ENCODE data around the gene MTCL3.

Gene MTCL3

GRCh38 chr6:127441881-127442280 lies 77.3 kb downstream of the MTCL3 start:
- no peak for TF ChIP-seq MXI1 (conservative IDR thresholded peaks at IDR 0.05; ENCODE audit: poor library complexity, severe bottlenecking)
- no peak for TF ChIP-seq EP300 (conservative IDR thresholded peaks at IDR 0.05; ENCODE audit: poor library complexity, severe bottlenecking)
- no peak for TF ChIP-seq RAD21 (conservative IDR thresholded peaks at IDR 0.05)
- TF ChIP-seq POLR2AphosphoS5 (IDR thresholded peaks at IDR 0.05): no peak
- no peak for TF ChIP-seq TAF1 (IDR thresholded peaks at IDR 0.05; ENCODE audit: low read depth)
- TF ChIP-seq SMC3 (conservative IDR thresholded peaks at IDR 0.05; ENCODE audit: poor library complexity): no peak
- TF ChIP-seq EZH2 (IDR thresholded peaks at IDR 0.05; ENCODE audit: borderline replicate concordance, insufficient read depth, low read length, poor library complexity, severe bottlenecking): no peak
- TF ChIP-seq, protein P1, sequence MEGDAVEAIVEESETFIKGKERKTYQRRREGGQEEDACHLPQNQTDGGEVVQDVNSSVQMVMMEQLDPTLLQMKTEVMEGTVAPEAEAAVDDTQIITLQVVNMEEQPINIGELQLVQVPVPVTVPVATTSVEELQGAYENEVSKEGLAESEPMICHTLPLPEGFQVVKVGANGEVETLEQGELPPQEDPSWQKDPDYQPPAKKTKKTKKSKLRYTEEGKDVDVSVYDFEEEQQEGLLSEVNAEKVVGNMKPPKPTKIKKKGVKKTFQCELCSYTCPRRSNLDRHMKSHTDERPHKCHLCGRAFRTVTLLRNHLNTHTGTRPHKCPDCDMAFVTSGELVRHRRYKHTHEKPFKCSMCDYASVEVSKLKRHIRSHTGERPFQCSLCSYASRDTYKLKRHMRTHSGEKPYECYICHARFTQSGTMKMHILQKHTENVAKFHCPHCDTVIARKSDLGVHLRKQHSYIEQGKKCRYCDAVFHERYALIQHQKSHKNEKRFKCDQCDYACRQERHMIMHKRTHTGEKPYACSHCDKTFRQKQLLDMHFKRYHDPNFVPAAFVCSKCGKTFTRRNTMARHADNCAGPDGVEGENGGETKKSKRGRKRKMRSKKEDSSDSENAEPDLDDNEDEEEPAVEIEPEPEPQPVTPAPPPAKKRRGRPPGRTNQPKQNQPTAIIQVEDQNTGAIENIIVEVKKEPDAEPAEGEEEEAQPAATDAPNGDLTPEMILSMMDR (IDR thresholded peaks at IDR 0.05; ENCODE audit: poor library complexity, severe bottlenecking): no peak
- TF ChIP-seq, protein P2, sequence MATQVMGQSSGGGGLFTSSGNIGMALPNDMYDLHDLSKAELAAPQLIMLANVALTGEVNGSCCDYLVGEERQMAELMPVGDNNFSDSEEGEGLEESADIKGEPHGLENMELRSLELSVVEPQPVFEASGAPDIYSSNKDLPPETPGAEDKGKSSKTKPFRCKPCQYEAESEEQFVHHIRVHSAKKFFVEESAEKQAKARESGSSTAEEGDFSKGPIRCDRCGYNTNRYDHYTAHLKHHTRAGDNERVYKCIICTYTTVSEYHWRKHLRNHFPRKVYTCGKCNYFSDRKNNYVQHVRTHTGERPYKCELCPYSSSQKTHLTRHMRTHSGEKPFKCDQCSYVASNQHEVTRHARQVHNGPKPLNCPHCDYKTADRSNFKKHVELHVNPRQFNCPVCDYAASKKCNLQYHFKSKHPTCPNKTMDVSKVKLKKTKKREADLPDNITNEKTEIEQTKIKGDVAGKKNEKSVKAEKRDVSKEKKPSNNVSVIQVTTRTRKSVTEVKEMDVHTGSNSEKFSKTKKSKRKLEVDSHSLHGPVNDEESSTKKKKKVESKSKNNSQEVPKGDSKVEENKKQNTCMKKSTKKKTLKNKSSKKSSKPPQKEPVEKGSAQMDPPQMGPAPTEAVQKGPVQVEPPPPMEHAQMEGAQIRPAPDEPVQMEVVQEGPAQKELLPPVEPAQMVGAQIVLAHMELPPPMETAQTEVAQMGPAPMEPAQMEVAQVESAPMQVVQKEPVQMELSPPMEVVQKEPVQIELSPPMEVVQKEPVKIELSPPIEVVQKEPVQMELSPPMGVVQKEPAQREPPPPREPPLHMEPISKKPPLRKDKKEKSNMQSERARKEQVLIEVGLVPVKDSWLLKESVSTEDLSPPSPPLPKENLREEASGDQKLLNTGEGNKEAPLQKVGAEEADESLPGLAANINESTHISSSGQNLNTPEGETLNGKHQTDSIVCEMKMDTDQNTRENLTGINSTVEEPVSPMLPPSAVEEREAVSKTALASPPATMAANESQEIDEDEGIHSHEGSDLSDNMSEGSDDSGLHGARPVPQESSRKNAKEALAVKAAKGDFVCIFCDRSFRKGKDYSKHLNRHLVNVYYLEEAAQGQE (IDR thresholded peaks at IDR 0.05; ENCODE audit: borderline replicate concordance): no peak
- Histone ChIP-seq H3K36me3 (ENCODE audit: insufficient read depth, low read length) (peaks cover 11% of the 10 kb centered on the region), H3K27ac (ENCODE audit: low read length) (no peak overlapping the region), H3K4me3 (ENCODE audit: low read length) (no peak overlapping the region), H2AFZ (ENCODE audit: low read depth, low read length) (no peak overlapping the region), H3K27me3 (ENCODE audit: insufficient read depth, low read depth, low read length) (no peaks in the 10 kb centered on the region), H3K4me2 (ENCODE audit: low read length) (no peak overlapping the region), H3K79me2 (replicated peaks; ENCODE audit: insufficient read depth, low read length) (peaks cover 2% of the 10 kb centered on the region), H4K20me1 (ENCODE audit: insufficient read depth) (no peaks in the 10 kb centered on the region), H3K9ac (ENCODE audit: low read length) (no peak overlapping the region), H3K9me3 (ENCODE audit: low read length) (no peaks in the 10 kb centered on the region), H3F3A (ENCODE audit: insufficient read depth, low read length, poor library complexity, severe bottlenecking) (no peaks in the 10 kb centered on the region), H3K9me2 (ENCODE audit: insufficient read depth, low read length) (no peaks in the 10 kb centered on the region)

DNA sequence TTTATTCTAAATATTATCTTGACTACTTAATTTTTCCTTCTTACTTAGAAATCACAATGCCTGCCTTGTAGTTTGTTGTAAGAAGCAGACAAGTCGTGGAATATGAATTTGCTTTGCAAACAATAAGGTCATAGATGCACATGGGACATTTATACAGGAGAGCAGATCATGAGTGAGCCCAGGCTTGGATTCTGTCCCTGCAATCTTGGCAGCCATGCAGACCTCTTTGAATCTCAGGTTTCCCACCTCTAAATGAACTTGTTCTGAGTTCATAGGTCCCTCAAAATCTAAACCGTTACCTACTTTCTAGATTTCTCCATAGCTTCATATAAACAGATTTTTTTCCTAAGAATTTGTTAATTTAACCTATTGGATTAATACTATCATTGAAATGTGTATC lies 79.4 kb downstream of the MTCL3 start:
- no peaks in the 10 kb centered on the region for H3K9me2 ChIP-seq (ENCODE audit: insufficient read depth, low read length)
- no peak overlapping the region for H3K4me3 ChIP-seq (ENCODE audit: low read length)
- no peaks in the 10 kb centered on the region for H4K20me1 ChIP-seq (ENCODE audit: insufficient read depth)
- H3K27me3 ChIP-seq (ENCODE audit: insufficient read depth, low read depth, low read length): no peaks in the 10 kb centered on the region
- no peak overlapping the region for H3K9ac ChIP-seq (ENCODE audit: low read length)
- H3K9me3 ChIP-seq (ENCODE audit: low read length): no peaks in the 10 kb centered on the region
- H3F3A ChIP-seq (ENCODE audit: insufficient read depth, low read length, poor library complexity, severe bottlenecking): no peaks in the 10 kb centered on the region
- peaks cover 2% of the 10 kb centered on the region for H3K79me2 ChIP-seq (replicated peaks; ENCODE audit: insufficient read depth, low read length)
- no peak overlapping the region for H3K27ac ChIP-seq (ENCODE audit: low read length)
- no peak for TF ChIP-seq SMC3 (conservative IDR thresholded peaks at IDR 0.05; ENCODE audit: poor library complexity)
- no peak for TF ChIP-seq POLR2AphosphoS5 (IDR thresholded peaks at IDR 0.05)
- no peak for TF ChIP-seq EZH2 (IDR thresholded peaks at IDR 0.05; ENCODE audit: borderline replicate concordance, insufficient read depth, low read length, poor library complexity, severe bottlenecking)
- TF ChIP-seq TAF1 (IDR thresholded peaks at IDR 0.05; ENCODE audit: low read depth): no peak
- TF ChIP-seq, protein P1 (IDR thresholded peaks at IDR 0.05; ENCODE audit: poor library complexity, severe bottlenecking): no peak
- TF ChIP-seq, protein P2 (IDR thresholded peaks at IDR 0.05; ENCODE audit: borderline replicate concordance): no peak
- TF ChIP-seq MXI1 (conservative IDR thresholded peaks at IDR 0.05; ENCODE audit: poor library complexity, severe bottlenecking): no peak
- no peak for TF ChIP-seq EP300 (conservative IDR thresholded peaks at IDR 0.05; ENCODE audit: poor library complexity, severe bottlenecking)
- TF ChIP-seq RAD21 (conservative IDR thresholded peaks at IDR 0.05): no peak
- H3K4me2 ChIP-seq (ENCODE audit: low read length): no peak overlapping the region
- H2AFZ ChIP-seq (ENCODE audit: low read depth, low read length): no peak overlapping the region
- peaks cover 5% of the 10 kb centered on the region for H3K36me3 ChIP-seq (ENCODE audit: insufficient read depth, low read length)
